SK-MEL-5 (cell line): ENCODE results near the gene TRAPPC10. TPM values are rescaled to one million over a fixed set of nuclear protein-coding genes. Genes with fewer than 3 reads are reported as not detected.
"Not testable (repeated sequence)": the region's sequence is repeated elsewhere in the genome, so short reads cannot be mapped to it uniquely, and the experiment has no call there.

Source experiments
- DNase-seq: peaks from one replicate; pipeline ENCODE4 v3.0.0-alpha.2; 2016; ENCODE audit warnings: low read depth, low spot score
- in situ Hi-C: cut with HindIII; loops from 2 replicates; pipeline ENCODE4 v1.10.0; 2016; ENCODE audit warnings: low sequenced_read_pairs, high pct_unique_total_duplicates, low pct_unique_long_range_greater_than_20kb
- total RNA-seq: library from RNA; depleted of rRNA; stranded (reverse); fragments of >200 nt; shearing (Covaris generic); gene quantifications from 2 replicates; pipeline ENCODE4 v1.2.3, GENCODE V29; 2014

The TRAPPC10 gene
- total RNA-seq, 1 experiment from 2014 or later: 24.3 TPM

DNA sequence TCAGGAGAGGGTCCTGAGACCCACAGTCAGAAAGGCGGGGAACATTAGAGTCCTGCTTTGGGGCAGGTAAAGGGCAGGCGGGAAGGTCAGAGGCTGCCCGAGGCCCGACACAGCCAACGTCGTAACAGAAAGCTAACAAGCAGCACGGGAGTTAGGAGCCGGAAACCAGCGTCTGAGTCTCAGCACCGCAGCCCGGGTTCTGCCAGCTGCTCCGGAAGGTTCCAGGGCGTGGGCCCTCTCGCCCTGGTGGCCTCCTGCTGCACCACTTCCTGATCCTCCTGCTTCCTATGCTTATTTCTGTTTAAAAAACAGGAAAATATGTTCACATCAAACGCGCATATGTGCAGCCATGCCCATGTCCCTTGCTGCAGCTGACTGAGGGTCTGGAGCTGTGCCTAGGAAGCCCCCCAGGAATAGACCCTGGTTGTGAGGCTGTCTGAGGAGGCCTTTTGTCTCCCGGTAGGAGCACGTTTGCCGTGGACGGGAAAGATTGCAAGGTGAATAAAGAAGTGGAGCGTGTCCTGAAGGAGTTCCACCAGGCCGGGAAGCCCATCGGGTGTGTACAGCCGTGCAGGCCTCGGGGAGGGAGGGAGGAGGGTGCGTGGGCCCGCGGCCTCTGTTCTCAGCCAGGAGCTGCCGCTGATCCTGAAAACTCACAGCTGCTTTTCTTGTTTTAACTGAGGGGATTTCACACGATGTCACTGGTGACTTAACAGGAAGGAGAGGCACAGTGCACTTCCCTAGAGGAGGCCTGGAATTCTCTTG, 127.9 kb downstream of the TRAPPC10 start:
- in situ Hi-C loops, DNase-seq: not testable (repeated sequence)

DNA sequence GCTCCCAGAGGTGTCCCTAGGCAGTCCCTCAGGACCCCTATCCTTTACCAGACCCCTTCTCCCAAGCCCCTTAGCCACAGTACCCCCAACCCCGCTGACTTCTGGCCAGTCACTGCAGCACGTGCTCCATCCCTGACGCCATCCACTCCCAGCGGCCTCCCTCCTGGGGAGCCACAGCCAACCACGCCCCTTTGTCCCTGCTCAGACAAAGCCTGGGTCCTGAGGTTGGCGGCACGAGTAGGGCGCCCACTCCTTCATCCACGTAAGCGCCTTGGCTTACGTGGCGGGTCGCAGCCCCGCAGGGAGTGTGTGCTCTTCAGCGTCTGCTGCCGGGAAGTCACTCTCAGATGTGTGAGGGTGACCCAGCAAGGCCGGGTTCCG, 128.4 kb downstream of the TRAPPC10 start:
- in situ Hi-C loops, DNase-seq: not testable (repeated sequence)

DNA sequence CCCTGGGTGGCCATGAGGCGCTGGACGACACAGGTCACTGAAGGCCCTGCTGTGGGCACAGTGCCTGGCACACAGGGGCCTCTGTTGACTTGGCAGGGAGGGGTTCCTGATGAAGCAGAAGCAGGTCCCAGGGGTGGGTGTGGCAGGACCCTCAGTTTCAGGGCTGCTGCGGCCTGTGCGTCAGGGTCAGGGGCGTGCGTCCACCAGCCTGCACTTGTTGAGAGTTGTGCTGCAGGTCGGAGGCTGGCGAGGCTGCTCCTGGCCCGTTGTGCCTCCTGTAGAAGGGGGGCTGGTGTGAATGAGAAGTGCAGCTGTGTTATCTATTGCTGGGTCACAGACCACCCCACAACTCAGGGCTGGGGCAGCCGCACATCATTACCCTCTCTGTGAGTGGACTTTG, 130.4 kb downstream of the TRAPPC10 start:
- DNase-seq, in situ Hi-C loops: not testable (repeated sequence)

DNA sequence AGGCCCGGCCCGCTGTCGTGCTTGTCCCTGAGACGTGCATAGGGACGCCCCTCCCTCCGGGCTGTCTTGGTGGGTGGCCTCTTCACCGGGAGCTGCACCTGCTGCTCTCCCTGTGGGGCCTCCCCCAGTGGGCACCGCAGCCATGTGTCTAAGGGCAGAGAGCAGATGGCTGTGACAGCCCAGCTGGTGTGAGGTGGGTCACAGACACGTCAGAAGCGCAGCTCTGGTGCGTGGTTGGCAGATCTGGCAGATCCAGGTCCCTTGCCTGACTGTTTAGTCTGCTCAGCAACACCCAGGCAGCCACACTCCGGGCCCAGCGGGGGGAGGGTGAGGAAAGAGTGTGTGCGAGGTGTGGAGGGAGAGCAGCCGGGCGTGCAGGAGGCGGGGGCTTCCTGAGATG, 131.3 kb downstream of the TRAPPC10 start:
- in situ Hi-C loops, DNase-seq: not testable (repeated sequence)

DNA sequence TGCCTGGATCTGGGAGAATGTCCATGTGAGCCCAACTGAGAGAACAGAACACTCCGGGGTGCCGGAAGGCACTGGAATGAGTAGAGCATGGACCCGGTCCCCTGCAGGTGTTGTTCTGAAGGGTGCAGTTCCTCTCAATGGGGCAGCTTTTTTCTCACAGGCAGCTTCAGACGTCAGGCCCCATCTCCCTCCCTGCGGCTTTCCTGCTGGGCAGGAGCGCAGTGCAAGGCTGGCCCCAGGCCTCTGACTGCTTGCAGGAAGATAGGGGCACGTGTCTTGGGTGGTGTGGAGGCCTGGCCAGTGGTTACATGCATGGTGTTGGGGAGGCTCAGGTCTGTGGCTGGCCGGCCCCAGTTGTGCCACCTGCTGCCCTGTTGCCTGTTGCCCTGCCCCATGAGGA, 131.9 kb downstream of the TRAPPC10 start:
- in situ Hi-C loops, DNase-seq: not testable (repeated sequence)

- in situ Hi-C loops, DNase-seq: not testable (repeated sequence)
These were observed 132.9 kb downstream of the TRAPPC10 start for GRCh38 chr21:44144784-44145602.

GRCh38 chr21:44145616-44146015, 133.5 kb downstream of the TRAPPC10 start:
- DNase-seq, in situ Hi-C loops: not testable (repeated sequence)

- in situ Hi-C loops, DNase-seq: not testable (repeated sequence)
These were observed 135.0 kb downstream of the TRAPPC10 start for GRCh38 chr21:44147108-44147507.

DNA sequence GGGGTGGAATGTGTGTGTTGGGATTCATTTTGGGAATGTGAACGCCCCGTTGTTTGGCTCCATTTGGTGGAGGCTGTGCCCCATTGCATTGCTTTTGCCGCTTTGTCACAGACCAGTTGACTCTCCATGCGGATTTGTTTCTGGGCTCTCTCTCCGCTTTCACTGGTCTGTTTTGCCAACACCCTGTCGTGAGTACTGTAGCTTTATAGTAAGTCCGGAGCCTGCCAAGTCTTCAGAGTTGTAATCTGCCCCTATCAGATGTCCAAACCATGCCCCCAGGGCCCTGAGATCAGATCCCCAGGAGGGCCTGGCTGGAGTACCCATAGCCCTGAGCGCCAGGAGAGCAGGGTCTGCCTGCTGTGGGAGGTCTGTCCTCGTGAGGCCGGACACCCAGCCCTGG, 138.1 kb downstream of the TRAPPC10 start:
- in situ Hi-C loops: not testable (repeated sequence)

GRCh38 chr21:44153214-44153888, 141.2 kb downstream of the TRAPPC10 start:
- in situ Hi-C loops, DNase-seq: not testable (repeated sequence)

More for the DNA sequence above, 138.1 kb downstream of the TRAPPC10 start:
- DNase-seq: not testable (repeated sequence)

- in situ Hi-C loops, DNase-seq: not testable (repeated sequence)
These were observed 141.8 kb downstream of the TRAPPC10 start for GRCh38 chr21:44153889-44154228.

GRCh38 chr21:44154816-44155230, 142.7 kb downstream of the TRAPPC10 start:
- in situ Hi-C loops, DNase-seq: not testable (repeated sequence)

- in situ Hi-C loops, DNase-seq: not testable (repeated sequence)
These were observed 143.3 kb downstream of the TRAPPC10 start for GRCh38 chr21:44155231-44155993.

GRCh38 chr21:44155994-44156380, 143.9 kb downstream of the TRAPPC10 start:
- in situ Hi-C loops, DNase-seq: not testable (repeated sequence)
